Spleen (tissue), 7 donors: ENCODE measurements around the gene NFIA.

Experiments used
- POLR2AphosphoS5 ChIP-seq, 3 donors: sonication (generic); formaldehyde crosslinking; IDR thresholded peaks; one replicate each; pipeline ENCODE4 v1.5.1; 2017; ENCODE audit warnings: antibody characterized with exemption in 3 of 3
- TF ChIP-seq, protein P1 (sequence below), 11 experiments: fragments of 200-600 bp in 7 of 11; fragments of 450-650 bp in 4 of 11; sonication (generic) in 4 of 11; IDR thresholded peaks in 8 of 11; conservative IDR thresholded peaks in 3 of 11; 1 replicate in 7 of 11; 2 replicates in 4 of 11; pipeline versions ENCODE4 v1.4.0 to v1.8.0; 2016 to 2021; ENCODE audit warnings: antibody characterized with exemption in 11 of 11, inconsistent platforms in 4 of 11, mild to moderate bottlenecking in 1 of 11
- donor health status: DM: no; HTN: no; CAD: no; lungs with moderate emphysema.
- donor health status: DM: no; HTN: no; CAD: no.
- donor health status: DM: no; HTN: no; CAD: no.

DNA sequence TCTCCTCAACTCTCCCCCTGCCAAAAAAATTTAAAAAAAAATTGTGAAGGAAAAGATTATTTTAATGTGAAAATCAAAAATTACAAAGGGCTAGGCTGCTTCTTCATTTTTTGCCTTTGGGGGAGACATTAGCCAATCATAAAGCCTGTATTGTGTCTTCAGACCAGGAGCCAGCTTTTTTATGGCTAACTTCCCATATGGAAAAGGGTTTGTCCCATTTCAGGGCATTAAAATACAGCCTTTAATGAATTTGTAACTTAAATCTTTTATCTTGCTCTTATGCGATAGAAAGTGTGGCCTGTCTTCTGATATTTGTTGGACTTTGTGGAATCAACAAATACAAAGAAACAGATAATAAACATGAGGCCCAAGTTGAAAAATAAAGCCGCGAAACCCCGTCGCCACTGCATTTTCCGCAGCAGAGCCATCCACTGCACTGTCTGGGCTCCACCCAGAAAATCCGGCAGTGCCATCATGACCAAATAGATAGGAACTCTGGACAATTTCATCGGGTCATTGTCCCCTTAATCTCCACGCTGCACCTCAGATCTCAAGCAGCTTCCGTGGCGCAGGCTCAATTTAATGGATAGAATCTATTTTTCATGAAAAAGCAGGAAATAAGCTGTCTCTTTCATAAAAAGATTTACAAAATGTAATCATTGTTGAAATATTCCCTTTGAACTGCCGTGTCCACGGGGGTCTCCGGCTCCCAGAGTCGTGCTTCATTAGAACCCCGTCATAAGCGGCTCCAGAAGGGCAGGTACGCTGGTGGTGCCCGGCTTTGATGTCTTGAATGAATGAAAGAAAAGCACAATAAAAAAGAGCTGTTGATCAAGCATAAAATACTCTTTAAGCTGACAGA lies 365.0 kb downstream of the NFIA start:
- TF ChIP-seq POLR2AphosphoS5 (IDR thresholded peaks at IDR 0.05), result no peak
- TF ChIP-seq, protein P1, sequence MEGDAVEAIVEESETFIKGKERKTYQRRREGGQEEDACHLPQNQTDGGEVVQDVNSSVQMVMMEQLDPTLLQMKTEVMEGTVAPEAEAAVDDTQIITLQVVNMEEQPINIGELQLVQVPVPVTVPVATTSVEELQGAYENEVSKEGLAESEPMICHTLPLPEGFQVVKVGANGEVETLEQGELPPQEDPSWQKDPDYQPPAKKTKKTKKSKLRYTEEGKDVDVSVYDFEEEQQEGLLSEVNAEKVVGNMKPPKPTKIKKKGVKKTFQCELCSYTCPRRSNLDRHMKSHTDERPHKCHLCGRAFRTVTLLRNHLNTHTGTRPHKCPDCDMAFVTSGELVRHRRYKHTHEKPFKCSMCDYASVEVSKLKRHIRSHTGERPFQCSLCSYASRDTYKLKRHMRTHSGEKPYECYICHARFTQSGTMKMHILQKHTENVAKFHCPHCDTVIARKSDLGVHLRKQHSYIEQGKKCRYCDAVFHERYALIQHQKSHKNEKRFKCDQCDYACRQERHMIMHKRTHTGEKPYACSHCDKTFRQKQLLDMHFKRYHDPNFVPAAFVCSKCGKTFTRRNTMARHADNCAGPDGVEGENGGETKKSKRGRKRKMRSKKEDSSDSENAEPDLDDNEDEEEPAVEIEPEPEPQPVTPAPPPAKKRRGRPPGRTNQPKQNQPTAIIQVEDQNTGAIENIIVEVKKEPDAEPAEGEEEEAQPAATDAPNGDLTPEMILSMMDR (IDR thresholded peaks at IDR 0.05 in 8 of 11, conservative IDR thresholded peaks at IDR 0.05 in 3 of 11), result no peak
